ENCODE results near the gene DLG2.

The DLG2 gene

DNA sequence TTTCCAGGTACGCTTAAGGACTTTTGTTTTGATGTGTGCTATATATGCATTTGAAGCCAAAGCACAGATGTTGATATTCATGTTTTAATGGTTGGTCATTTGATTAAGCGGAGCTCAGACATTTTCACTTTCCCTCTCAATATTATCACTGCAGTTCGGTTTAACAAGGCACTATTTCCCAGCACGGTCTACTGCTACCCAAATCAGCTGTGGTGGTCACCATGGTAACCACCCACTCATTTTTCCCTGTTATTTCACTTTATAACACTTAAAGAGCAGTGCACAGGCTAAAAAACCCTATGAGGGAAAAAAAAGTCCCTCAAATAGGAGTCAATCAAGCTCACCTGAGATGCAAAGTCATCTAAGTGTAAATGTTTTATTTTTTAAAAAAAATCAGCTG lies 1901.4 kb downstream of the DLG2 start:
- no peak for TF ChIP-seq REST (IDR thresholded peaks at IDR 0.05; ENCODE audit: insufficient read depth in 1 of 2, low read depth in 2 of 2, low read length in 2 of 2)
- TF ChIP-seq SIN3A (IDR thresholded peaks at IDR 0.05; ENCODE audit: borderline replicate concordance, insufficient read depth, low read length), result no peak
- no peak for TF ChIP-seq TAF1 (IDR thresholded peaks at IDR 0.05; ENCODE audit: borderline replicate concordance, insufficient read depth, low read length)
- TF ChIP-seq POLR2AphosphoS5 (IDR thresholded peaks at IDR 0.05; ENCODE audit: low read depth, low read length), result no peak

DNA sequence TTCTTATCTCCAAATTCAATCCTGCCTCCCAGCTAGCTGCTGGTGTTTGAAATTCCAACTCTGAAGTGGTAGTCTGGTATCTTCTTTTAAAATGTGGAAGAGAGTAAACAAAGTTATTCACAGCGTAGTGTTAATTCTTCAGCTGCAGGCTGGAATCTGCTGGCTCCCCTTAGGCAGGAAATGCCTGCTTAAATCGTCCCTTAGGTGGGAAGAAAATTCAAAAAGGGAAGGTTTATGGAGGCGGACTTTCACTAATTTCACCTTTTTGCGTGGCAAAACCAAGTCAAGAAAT lies 1901.9 kb downstream of the DLG2 start:
- TF ChIP-seq TAF1 (IDR thresholded peaks at IDR 0.05; ENCODE audit: borderline replicate concordance, insufficient read depth, low read length) (no peak), SIN3A (IDR thresholded peaks at IDR 0.05; ENCODE audit: borderline replicate concordance, insufficient read depth, low read length) (no peak), POLR2AphosphoS5 (IDR thresholded peaks at IDR 0.05; ENCODE audit: low read depth, low read length) (no peak), FOXP2 (optimal IDR thresholded peaks at IDR 0.05; ENCODE audit: borderline replicate concordance, extremely low read depth, extremely low read length, insufficient read depth) (no peak), REST (IDR thresholded peaks at IDR 0.05; ENCODE audit: insufficient read depth in 1 of 2, low read depth in 2 of 2, low read length in 2 of 2) (no peak)

- TF ChIP-seq TAF1 (IDR thresholded peaks at IDR 0.05; ENCODE audit: borderline replicate concordance, insufficient read depth, low read length) (no peak), SIN3A (IDR thresholded peaks at IDR 0.05; ENCODE audit: borderline replicate concordance, insufficient read depth, low read length) (no peak), FOXP2 (optimal IDR thresholded peaks at IDR 0.05; ENCODE audit: borderline replicate concordance, extremely low read depth, extremely low read length, insufficient read depth) (no peak), POLR2AphosphoS5 (IDR thresholded peaks at IDR 0.05; ENCODE audit: low read depth, low read length) (no peak), REST (IDR thresholded peaks at IDR 0.05; ENCODE audit: insufficient read depth in 1 of 2, low read depth in 2 of 2, low read length in 2 of 2) (no peak)
Measured at GRCh38 chr11:83723999-83724398, 1903.1 kb downstream of the DLG2 start.

DNA sequence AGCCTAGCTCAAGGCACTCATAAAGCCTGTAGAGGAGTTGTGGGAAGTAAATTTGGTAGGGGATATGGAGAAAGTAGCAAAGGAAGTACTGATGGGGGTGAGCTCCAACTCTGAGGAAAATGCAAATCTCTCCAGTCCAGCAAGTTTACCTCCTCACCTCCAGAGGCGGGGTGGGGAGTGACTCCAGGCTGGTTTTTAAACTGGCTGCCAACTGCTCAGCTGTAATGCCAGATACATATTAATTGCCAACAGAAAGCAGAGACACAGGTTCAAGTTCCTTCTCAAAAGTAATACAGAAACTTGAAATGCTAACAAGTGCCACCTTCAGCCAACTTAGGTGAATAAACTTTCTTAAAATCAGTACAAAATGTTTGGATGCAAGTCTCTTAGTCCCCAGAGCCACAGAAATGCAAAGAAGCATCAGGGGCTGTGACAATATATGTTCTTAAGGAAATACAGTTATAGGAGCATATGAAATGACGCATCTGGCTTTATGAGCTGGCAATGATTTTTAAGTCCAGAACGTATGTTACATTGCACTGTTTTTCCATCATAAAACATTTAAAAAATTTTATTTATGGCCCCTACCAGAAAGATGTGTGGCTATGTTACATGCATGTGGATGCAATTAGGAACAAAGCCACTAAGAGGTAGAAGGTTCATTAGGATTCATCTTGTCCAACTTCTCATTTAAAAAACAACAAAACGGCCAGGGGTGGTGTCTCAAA lies 1904.6 kb downstream of the DLG2 start:
- TF ChIP-seq TAF1 (IDR thresholded peaks at IDR 0.05; ENCODE audit: borderline replicate concordance, insufficient read depth, low read length) (no peak), REST (IDR thresholded peaks at IDR 0.05; ENCODE audit: insufficient read depth in 1 of 2, low read depth in 2 of 2, low read length in 2 of 2) (no peak), POLR2AphosphoS5 (IDR thresholded peaks at IDR 0.05; ENCODE audit: low read depth, low read length) (no peak), SIN3A (IDR thresholded peaks at IDR 0.05; ENCODE audit: borderline replicate concordance, insufficient read depth, low read length) (no peak), FOXP2 (optimal IDR thresholded peaks at IDR 0.05; ENCODE audit: borderline replicate concordance, extremely low read depth, extremely low read length, insufficient read depth) (no peak)

DNA sequence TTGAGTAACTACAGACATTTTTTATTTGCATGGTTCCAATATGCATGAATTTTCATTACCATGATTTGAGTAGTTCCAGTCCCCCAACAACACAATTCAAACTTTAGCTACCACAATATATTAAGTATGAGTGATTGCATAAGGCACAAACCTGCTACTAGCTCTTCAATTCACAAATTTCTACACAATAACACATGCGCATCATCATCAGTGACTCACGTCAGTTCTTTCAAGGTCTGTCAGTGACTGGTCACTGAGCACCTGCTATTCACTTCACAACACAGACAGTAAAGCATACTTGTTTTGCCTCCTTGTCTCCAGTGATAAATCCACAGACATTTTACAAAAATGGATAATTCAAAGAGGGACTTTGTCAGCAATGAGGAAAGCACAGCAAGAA lies 1905.9 kb downstream of the DLG2 start:
- TF ChIP-seq SIN3A (IDR thresholded peaks at IDR 0.05; ENCODE audit: borderline replicate concordance, insufficient read depth, low read length) (no peak), REST (IDR thresholded peaks at IDR 0.05; ENCODE audit: insufficient read depth in 1 of 2, low read depth in 2 of 2, low read length in 2 of 2) (no peak), POLR2AphosphoS5 (IDR thresholded peaks at IDR 0.05; ENCODE audit: low read depth, low read length) (no peak), TAF1 (IDR thresholded peaks at IDR 0.05; ENCODE audit: borderline replicate concordance, insufficient read depth, low read length) (no peak), FOXP2 (optimal IDR thresholded peaks at IDR 0.05; ENCODE audit: borderline replicate concordance, extremely low read depth, extremely low read length, insufficient read depth) (no peak)
